Retinal pigment epithelial cell (primary cell): Measurements from ENCODE around the gene SV2B.

Experiments
- DNase-seq: peaks from one replicate; pipeline ENCODE4 v3.0.0-alpha.2; 2010; ENCODE audit warnings: low read depth
- H3K4me3 ChIP-seq: 2 replicates; pipeline ENCODE4 v1.5.1; 2011; ENCODE audit warnings: mild to moderate bottlenecking, low read length, control low read depth, moderate library complexity
- TF ChIP-seq, protein P1 (sequence below): conservative IDR thresholded peaks from 2 replicates; pipeline ENCODE4 v1.5.1; 2011; ENCODE audit warnings: low read depth, low read length, control low read depth, inconsistent platforms

The SV2B gene

DNA sequence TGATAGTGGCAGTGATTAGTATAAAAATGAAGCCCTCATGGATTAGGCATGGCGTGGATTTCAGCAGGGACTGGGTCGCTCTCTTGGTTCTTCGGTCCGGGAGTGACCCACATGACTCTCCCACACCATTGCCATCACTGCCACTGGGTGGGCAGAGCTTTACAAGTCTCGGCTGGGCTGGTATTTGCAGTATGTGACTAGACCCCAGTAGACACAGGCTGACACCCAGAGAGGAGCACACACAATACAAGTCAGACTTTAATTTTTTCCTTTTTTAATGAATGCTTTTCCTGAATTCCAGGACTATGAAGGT lies 1.5 kb downstream of the SV2B start:
- no peak for DNase-seq
- TF ChIP-seq, protein P1, sequence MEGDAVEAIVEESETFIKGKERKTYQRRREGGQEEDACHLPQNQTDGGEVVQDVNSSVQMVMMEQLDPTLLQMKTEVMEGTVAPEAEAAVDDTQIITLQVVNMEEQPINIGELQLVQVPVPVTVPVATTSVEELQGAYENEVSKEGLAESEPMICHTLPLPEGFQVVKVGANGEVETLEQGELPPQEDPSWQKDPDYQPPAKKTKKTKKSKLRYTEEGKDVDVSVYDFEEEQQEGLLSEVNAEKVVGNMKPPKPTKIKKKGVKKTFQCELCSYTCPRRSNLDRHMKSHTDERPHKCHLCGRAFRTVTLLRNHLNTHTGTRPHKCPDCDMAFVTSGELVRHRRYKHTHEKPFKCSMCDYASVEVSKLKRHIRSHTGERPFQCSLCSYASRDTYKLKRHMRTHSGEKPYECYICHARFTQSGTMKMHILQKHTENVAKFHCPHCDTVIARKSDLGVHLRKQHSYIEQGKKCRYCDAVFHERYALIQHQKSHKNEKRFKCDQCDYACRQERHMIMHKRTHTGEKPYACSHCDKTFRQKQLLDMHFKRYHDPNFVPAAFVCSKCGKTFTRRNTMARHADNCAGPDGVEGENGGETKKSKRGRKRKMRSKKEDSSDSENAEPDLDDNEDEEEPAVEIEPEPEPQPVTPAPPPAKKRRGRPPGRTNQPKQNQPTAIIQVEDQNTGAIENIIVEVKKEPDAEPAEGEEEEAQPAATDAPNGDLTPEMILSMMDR: no peak
- no peak overlapping the region for H3K4me3 ChIP-seq

DNA sequence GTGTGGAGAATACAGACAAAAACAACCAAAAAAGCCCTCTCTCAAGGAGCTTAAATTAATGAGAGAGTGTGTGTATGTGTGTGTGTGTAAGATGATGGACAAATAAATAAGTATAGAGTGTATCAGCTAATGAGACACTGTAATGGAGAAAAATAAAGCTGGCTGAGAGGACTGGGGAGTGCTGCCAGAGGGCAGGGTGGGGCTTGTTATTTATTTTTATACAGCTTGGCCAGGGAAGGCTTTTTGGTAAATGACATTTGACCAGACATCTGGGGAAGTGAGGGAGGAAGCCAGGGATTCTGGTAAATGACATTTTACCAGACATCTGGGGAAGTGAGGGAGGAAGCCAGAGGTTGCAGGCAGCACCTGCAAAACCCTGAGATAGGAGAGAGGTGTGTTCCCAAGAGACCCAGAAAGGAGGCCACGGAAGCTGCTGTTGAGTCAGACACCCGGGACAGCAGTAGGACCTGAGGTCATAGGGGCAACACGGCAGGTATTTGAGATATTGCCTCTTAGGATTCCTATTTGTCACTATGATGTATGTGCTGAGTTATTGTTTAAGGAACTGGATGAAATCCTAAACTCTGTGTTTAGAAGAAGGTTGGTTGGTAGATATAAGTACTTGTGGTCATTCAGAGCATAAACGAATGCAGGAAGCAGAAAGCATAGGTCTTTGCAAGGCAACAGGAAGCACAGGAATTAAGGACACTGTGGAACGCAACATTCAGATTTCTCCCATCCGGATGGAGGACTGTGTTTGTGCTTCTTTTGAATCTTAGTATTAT lies 2.7 kb downstream of the SV2B start:
- DNase-seq: no peak
- no peak overlapping the region for H3K4me3 ChIP-seq
- TF ChIP-seq, protein P1: no peak

DNA sequence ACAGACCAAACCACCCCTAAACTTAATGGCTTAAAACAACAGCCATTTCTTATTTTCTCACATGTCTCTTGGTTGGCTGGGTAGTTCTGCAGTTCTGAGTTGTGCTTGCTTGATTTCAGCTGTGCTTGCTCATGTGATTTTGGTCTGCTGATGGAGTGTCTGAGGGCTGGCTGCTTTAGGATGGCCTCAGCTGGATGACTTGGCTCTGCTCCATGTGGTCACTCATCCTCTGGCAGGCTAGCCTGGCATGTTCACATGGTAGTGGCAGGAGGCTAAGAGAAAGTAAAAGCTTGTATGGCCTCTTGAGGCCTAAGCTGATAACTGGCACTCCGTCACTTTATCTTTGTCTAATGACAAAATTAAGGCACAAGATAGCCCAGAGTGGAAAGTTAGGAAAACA lies 4.1 kb downstream of the SV2B start:
- no peak overlapping the region for H3K4me3 ChIP-seq
- TF ChIP-seq, protein P1: no peak
- DNase-seq: no peak

DNA sequence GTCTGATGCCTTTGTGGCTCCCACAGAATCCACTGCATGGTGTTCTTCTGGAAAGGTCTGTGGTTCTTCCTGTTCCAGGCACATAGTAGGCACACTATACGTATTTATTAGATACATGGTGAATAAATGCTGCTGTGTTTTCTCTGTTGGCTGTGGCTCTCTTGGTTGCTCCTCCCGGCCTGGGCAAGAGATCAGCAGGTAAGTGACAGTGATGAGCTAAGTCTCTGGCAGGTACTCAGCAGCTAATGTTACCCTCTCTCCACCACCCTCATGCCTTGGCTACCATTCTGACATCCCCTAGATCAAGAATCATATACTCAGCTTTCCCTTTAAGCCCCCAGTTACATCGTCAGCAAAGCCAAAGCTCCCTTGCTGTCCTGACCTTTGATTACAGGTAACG lies 8.4 kb downstream of the SV2B start:
- H3K4me3 ChIP-seq: no peak overlapping the region
- DNase-seq: no peak
- TF ChIP-seq, protein P1: no peak

DNA sequence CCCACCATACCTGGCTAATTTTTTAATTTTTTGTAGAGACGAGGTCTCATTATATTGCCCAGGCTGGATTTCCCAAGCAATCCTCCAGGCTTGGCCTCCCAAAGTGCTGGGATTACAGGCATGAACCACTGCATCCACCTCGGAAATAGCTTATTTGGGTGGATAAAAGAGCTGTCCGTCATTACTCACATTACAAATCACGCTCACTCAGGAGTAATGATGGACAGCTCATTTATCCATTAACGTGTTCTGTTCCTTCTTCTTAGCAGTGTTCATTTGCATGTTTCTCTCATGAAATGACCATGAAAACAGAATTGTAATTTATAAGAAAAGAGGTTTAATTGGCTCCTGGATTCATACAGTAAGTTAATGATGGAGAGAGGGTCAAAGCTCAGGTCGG lies 9.8 kb downstream of the SV2B start:
- TF ChIP-seq, protein P1: no peak
- H3K4me3 ChIP-seq: no peak overlapping the region
- no peak for DNase-seq

DNA sequence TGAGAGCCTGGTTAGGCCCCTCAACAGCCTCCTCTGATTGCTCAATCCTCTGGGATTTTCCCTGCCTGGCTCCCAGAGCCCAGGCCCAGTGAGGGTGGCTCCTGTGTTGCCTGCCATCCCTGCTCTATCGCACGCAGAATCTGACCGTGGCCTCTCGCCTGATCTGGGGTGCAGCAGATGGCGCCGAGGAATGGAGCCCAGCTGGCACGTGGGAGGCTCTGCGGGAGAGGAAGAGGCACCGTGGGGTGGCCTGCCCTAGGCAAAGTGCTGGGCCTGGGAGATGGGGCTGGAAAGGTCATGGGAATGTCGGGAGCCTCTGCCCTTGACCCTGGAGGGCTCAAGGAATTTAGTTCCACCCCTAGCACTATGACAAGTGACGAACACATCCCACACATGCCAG lies 10.3 kb downstream of the SV2B start:
- TF ChIP-seq, protein P1: no peak
- no peak overlapping the region for H3K4me3 ChIP-seq
- no peak for DNase-seq

DNA sequence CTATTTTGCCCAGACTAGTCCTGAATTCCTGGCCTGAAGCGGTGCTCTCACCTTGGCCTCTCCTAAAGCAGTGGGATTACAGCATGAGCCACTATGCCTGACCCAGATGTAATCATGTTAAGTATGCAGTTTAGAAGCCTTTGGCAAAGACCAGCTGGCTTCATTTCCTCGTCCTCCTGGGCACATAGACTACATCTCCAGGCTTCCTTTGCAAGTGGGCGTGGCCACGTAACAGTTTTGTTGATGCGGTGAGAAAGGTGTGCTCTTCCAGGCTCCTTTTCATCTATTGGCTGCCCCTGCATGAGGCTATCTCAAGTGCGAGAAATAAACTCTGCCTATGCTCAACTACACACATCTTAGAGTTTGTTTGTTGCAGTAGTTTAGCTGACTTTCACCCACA lies 13.0 kb downstream of the SV2B start:
- H3K4me3 ChIP-seq: no peak overlapping the region
- no peak for DNase-seq
- TF ChIP-seq, protein P1: no peak
